Tongue (tissue), 2 donors: Measurements from ENCODE around the gene CUX1. TPM values are rescaled to one million over a fixed set of nuclear protein-coding genes. Genes with fewer than 3 reads are reported as not detected.
"Not testable (repeated sequence)": the region's sequence is repeated elsewhere in the genome, so short reads cannot be mapped to it uniquely, and the experiment has no call there.

Experiments used
- DNase-seq: peaks from one replicate; pipeline ENCODE4 v3.0.0-alpha.2; 2015
- total RNA-seq: library from RNA; depleted of rRNA; stranded (reverse); fragments of >200 nt; gene quantifications from one replicate; pipeline ENCODE4 v1.2.3, GENCODE V29; 2014

CUX1 gene
- total RNA-seq, 1 donor from 2014 or later: 123 TPM

DNA sequence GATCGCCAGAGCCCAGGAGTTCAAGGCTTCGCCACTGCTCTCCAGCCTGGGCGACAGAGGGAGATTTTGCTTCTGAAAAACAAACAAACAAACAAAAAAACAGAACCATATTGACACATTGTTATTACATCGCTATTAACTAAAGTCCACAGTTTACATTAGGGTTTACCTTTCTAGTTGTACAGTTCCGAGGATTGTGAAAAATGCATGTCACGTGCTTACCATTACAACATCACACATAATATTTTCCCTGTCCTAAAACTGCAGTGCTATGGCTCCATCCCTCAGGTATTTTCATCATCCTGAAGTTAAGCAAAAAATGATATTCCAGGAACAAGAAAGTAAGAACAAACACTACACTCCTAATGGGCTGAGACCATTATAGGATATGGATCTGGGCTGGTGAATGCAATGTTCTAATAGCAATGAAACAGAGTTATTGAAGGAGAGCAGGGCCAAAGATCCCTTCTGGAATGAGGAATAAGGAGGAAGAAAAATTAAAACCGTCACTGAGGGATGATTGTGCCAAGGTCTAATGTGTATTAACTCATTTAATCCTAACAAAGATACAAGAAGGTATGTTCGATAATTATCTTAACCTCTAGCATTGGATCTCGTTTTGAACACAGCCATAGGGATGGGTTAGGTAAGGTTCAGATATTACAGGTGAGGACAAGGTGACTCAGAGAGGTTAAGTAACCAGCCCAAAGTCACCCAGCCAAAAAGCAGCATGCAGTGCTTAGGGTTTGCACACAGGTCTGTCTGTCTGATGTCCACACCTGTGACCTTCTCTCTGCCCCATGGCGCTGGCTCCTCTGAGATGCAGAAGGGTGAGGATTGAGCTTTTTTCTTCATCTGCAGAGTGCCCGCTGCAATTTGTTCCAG lies 14.0 kb upstream of the CUX1 start:
- no peak for DNase-seq

DNA sequence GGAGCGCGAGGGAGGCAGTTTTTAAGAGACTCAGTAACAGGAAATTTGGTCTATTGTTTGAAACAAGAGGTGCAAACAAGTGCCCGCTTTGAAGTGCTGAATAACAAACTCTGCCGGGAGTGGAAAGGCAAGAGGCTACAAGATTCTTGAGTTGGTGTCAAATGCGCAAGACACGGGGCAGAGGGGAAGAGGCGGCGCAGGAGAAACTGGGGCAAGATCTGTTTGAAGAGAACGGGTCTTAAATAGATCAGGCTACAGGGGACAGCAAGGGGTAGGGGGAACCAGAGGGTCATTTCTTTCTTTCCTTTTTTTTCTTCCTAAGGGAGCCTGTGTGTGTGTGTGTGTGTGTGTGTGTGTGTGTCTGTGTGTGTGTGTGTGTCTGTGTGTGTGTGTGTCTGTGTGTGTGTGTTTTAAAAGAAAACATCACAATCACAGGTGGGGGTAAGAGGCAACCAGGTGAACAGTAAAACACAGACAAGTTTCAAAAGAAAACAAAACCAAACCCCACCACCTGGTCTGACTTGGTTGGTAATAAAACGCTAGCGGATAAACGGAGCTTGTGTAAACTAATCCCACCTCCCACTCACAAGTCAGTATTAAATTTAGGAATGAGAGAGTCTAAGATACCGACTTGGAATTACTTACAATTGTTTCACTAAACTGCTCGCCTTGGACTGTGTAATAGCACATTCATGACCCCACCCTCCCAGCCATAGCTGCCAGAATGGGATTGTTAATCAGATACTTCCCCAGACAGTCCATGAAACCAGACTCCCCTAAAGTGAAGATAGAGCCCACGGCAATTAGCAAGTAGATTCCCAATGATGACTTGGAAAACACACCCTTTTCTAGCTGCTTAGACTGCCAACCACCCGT lies 13.1 kb upstream of the CUX1 start:
- DNase-seq: peak; percentile 48

DNA sequence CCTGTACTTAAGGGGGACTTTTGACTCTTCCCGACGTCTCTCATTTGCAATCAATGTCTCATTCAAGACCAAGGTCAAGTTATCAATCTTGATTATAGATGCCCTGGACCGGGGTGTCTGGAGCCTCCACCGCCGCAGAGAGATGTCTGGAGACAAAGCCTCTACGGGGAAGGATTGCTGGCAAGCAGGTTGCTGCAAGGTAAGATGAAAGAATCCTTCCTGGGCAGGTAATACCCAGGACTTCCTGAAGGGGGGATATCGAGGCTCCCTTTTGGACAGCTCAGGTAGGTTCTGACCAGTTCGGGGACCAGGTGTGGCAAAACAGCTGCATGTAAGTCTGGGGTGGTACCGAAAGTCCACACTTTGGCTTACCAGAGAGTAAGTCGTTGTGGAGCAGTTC lies 12.5 kb upstream of the CUX1 start:
- no peak for DNase-seq

DNA sequence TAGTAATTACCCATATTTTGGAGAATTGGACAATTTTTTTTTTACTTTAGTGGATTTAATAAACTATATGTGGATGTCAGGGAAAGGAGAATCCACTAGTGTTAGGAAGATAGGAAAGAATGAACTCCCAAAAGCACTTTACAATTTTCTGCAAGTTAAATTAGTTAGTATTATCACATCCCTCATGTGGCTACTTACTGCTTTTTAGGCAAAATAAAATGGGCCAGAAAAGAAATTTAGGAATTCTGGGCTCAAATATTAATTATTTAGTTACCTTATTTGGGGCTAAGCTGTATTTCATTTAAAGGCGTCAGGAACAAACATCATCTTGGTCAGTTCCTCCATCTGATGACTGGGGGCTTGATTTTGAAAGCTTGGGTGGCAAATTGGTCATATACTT lies 4.8 kb upstream of the CUX1 start:
- DNase-seq: no peak

DNA sequence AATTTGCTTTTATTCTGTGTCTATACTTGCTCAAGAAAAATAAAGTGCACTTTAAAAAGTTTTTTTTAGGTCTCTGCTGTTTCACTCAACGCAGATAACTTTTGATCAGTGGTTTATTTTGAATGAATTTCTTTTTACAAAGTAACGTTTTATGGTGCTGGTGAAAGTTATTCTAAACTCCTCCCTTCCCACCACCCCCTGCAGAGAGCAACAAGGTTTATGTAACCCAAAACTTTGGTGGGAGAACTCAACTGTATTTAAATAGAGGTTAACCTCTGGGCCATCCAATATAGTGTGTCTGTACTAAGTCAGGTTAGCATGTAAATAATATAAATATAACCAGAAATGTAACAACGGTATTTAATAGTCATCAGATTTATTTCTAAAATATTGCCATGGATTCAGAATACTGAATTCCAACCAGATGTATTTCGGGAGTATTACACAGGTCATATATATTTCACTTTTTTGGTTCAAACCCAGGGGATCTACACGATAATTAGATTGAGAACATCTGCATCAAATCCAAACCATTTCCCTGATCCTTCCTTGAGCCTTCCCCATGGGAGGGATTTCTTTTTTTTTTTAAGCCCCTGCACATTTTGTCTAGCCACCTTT lies 3.9 kb upstream of the CUX1 start:
- DNase-seq: no peak

DNA sequence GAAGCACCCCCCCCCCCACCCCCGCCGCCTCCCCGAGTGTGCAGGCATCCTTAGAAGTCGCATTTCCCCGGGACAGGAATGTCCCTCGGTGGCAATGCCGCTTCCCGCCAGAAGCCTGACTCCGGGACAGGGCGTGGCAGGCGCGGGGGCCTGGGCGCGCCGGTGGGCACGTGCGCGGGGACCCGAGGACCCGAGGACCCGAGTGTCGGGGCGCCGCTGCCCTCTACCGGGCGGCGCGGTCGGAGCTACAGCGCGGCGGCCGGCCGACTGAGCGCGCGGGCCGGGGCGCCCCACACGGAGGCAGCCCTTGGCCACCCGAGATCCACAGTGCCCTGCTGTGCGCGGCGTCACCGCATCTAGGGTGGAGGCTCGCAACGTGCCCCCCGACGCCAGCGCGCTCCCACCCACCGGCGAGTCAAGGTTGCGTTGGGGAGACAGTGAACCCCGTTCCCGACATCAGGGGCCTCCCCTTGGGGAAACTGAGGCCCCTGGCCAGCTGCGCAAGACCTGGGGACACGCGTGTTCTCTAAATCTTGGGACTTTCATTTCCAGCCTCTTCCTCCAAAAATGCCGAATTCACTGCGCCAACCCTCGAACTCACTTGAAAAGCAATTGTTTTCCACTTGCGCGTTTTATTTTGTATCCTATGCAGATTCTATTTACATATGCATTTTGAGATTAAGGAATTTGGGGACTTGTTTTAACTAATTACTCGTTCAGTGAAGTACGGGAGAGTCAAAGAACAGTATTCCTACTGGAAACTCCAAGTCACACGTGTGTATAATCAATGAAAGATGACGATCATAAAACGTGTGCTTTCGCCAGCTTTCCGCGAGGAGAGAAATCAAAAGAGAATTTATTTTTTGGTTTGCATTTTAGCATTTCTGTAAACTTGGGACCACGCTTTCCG lies 3.1 kb upstream of the CUX1 start:
- peak; percentile 77 for DNase-seq

DNA sequence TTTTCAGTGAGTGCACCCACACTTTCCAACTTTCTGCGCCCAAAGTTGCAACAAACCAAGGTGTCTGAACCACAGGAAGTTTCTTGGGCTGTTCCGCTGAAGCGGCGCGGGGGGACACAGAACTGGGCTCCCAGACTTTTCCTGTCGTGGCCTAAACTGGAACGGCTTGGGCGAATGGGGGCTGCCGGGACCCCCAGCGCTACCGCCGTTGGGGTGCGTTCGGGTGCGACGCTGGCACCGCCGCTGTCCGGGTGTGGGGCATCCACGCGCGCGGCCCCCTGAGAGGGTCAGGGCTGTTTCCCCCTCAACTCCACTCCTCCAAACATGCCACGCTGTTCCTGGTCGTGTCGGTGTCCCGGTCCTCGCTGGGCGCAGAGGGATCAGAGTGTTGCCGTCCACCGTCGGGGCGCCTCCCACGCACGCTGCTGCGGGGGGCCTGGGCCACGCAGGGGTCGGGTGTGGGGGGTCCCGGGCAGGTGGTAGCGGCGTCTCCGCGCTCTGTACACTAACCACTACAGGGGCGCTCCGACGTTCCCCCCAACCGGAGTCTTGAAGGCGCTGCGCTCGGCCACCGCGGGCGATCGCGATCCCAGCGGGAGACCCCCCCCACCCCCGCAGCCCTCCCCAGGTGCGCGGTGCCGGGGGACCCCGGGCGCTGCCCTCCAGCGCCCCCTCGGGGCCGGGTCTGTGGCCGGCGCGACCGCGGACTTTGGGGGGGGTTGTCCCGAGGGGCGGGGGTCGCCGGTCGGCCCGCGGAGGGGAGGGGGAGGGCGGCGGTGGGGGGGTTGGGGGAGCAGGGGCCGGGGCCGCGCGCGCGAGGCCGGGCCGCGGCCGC lies 2.2 kb upstream of the CUX1 start:
- peak; percentile 66 for DNase-seq

DNA sequence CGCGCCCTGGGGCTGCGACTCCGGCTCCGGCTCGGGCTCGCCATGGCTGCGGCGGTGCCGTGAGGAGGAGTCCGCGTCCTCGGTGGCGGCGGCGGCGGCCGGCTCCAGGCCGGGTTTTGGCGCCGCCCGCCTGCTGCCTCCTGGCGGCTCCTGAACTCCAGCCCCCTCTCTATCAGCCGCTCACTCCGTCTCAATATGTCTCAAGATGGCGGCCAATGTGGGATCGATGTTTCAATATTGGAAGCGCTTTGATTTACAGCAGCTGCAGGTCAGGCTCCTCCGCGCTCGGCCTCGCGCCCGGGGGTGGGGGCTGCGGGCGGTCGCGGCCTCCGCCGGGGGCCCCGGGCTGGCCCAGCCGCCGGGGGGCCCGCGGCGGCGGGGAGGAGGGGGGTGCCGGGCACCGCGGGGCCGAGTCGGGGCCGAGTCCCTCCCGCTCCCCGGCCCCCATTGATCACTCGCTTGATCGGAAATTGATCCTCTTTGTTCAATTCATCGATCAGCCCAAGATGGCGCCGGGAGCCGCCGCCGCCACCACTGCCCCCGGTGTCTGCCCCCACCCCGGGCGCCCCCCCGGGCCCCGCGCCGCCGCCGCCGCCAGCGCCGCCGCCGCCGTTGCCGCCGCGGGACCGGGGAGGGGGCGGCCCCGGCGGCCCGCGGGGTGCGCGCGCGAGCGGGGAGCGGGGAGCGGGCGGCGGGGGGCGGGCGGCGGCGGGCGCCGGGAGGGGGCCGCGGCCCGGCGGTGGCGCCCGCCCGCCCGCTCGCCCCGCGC lies 1.4 kb upstream of the CUX1 start:
- peak; percentile 90 for DNase-seq

DNA sequence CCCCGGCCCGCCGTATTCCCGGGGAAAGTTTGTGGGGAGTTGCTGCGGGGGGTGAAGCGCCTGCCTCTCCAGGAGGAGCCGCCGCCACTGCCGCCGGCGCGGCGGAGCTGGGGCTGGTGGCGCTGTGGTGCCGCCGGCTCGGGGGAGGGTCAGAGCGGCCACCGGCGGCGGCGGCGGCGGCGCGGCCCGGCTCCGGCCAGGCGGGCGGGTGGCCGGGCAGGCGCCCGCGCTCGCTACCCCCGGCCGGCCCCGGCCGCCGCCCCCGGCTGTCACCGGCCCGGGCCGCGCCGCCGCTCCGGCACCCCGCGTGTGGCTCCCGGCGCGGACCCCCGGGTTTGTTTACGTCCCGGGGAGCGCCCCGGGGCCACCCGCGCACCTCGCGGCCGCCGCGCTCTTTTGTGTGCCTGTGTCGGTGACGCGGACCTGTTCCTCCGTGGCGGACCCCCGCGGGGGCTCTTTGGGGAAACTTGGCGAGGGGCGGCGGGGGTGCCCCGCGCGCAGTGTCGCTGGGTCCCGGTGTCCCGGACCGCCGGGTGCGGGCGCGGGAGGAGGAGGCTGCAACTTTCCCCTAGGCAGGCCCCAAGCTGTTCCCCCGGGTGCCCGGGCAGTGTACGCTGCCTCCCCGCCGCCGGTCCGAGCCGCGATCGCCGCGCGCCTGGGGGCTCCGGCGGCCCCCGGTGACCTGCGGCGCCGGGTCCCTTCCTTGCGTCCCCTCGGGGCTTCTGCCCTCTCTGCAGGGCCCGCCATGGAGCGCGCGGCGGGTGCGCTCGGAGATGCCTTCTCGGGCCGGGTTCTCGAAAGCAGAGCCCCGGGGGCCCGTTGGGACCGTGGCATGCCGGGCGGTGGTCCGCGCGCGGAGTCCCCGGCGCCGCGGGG lies 593 bp upstream of the CUX1 start:
- peak; percentile 64 for DNase-seq

DNA sequence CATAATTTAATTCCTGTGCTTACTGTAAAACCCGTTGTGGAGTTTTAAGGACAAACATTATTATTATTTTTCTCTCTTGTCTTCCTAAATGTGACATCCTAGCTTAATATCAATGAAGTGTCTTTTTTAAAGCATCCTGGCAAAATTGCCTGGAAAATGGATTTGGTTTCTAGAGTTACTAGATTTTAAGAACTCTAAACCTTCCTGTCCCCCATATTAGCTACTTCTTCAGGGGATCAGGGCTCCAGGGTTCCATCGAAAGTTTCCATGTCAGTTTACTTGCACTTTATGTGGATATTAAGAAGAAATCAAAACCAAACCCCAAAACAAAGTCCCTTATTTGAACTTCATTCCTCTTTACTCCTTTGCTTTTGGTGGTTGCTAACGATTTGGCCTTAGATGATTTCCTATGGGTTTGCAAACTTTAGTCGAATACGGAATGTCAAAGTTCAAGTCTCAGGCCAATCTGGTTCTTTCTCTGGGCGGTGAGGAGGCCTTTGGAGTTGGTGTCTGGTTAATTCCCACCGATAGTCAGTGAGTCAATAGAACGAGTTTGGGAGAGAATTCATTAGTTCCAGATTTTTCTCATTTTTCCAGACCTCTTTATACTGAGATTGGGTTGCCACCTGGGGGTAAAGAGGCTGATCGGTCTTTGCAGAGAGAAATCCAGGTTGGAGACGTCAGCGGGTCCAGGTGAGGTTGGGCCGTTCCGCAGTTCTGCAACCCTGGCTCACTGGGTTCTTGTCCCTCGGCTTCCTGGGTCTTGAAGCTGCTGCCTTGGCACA lies 1.1 kb downstream of the CUX1 start:
- DNase-seq: no peak

DNA sequence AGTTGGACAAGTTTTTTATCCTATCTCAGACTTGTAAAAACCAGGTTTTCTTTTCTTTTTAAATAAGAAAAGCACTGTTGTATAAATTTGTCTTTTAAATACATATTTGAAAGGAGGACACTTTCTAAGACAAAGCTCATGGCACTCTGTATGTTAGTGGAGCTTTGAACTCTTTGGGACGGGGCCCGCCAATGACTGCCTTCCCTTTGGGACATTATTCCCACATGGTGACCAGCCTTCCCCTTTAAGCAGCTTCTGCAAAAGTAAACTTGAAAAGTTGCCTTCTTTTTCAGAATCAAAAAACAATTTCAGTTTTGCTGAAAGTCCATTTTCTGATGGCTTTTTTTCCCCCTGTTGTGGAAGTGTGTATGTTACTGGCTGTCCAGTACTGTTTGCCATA lies 1.8 kb downstream of the CUX1 start:
- DNase-seq: no peak

DNA sequence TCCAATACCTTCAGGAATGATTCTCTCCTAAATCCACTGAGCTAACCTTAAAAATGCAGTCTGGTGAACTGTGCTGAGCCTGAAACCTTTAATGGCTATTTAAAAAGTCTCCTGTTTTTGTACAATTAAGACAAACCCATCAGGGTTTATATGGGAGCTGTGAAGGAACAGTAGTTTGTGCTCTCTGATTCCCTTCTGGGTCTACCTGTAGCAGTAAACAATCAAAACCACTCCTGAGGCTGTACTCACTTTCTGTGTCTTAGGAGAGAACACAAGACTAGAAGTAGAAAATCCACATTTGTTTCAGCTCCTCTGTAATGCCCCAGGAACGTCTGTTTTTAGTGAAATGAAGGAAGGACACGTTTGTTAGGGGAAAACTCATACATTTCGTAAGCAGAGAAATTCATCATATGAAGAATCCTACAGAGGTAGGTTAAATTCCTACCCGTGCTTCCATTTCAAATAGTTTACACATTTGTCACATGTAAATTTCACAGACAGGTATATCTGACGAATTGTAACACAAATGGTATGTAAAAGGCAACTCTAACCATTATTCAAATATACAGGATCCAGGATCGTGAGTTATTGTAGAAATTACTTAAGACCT lies 2.6 kb downstream of the CUX1 start:
- DNase-seq: no peak

DNA sequence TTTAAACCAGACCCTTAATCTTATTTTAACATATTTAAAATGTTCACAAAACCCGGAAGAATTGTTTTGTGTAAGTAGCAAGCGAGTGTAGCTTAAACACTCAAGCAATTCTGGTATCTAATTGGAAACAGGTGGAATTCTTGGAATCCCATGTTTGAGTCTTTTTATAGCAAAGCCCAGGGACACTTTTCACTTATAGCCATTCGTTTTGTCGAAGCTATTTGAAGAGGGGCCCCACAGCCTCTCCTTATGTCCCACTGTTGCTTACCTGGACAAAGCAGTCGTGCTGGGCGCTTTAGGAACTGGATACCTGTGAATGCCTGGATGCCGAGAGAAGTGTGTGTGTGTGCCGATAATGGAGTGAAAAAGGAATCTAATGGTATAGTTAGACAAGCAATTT lies 3.3 kb downstream of the CUX1 start:
- peak; percentile 72 for DNase-seq

DNA sequence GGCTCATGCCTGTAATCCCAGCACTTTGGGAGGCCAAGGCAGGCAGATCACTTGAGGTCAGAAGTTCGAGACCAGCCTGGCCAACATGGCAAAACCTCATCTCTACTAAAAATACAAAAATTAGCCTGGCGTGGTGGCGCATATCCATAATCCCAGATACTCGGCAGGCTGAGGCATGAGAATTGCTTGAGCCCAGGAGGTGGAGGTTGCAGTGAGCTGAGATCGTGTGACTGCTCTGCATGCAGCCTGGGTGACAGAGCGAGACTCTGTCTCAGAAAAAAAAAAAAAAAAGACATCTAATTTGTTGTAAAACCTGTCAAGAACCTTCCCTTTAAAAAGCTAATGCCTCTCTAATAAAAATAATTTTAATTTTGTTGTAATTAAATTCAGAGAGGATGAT lies 5.2 kb downstream of the CUX1 start:
- not testable (repeated sequence) for DNase-seq

DNA sequence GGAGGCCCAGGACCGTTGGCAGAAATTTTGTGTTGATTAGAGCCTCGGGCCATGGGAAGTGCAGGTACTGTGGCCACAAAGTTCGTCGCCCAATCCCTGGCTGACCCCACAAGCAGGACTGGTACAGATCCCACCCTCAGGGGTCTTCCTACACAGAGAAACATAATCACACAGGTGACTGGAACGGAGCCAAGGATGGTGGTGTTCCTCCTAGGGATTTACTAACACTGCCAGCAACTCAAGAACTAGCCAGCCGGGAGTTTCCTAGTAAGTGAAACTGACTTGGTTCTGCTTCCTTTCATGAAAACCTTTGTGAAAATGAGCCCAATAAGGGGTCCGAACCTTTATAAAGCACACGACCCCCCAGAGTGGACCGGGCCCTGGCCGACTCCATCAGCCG lies 5.7 kb downstream of the CUX1 start:
- peak; percentile 69 for DNase-seq

DNA sequence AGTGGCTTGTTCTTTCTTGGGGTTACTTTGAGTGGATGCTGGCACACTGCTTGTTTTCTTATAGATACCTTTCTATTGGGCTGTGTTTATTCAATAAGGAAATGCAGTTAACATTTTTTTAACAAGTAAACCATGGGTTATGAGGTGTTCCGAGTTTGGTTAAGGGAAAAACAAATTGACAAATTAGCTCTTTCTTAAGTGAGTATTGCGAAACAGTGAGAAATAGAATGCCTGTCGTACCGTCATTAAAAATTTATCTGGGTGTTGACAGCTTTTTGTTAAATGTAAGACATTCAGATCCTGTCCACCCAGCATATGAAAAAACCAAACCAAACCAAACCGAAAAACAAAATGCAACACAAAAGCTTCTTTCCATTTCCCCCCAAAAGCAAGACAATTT lies 6.2 kb downstream of the CUX1 start:
- no peak for DNase-seq

DNA sequence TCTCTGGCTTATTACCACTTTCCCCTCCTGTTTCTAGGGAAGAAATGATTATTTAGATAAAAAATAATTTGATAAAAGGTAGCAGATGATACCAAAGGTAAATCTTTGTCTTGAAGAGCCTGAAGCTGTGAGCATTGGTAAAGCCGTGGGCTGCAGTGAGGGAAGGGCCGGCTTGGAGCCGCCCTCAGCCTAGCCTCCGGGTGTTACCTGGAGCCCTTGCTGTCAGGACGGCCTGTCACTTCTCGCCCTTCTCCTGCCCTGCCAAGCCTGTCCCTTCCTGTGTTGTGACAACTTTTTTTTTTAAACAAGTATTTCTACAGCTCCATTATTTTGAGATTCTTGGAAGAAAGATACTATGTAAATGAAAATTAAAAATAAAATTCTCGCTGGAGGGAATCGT lies 7.0 kb downstream of the CUX1 start:
- no peak for DNase-seq
